Thymus (tissue), 11 donors: ENCODE results near the gene NOC4L. TPM values are rescaled to one million over a fixed set of nuclear protein-coding genes. Genes with fewer than 3 reads are reported as not detected.
A peak's percentile ranks its signal among the peaks of the same experiment; 100 is the strongest.
"Not testable (repeated sequence)": the region's sequence is repeated elsewhere in the genome, so short reads cannot be mapped to it uniquely, and the experiment has no call there.

Experiments used
- DNase-seq, 9 donors: peaks; one replicate each; pipeline ENCODE4 v3.0.0-alpha.2; 2013; ENCODE audit warnings: low spot score in 9 of 9, low read depth in 6 of 9, missing footprints in 1 of 9
- H3K27ac ChIP-seq, 2 donors: one replicate each; pipeline ENCODE4 v1.5.1; 2013; ENCODE audit warnings: control low read depth in 1 of 2, low read depth in 1 of 2, low read length in 1 of 2, mild to moderate bottlenecking in 1 of 2, moderate library complexity in 1 of 2
- H3K27me3 ChIP-seq, 2 donors: one replicate each; pipeline ENCODE4 v1.5.1; 2013; ENCODE audit warnings: low read length in 1 of 2; ENCODE audit not compliant: control insufficient read depth in 2 of 2, insufficient read depth in 1 of 2
- H3K36me3 ChIP-seq, 2 donors: one replicate each; pipeline ENCODE4 v1.5.1; 2013; ENCODE audit warnings: low read length in 1 of 2, mild to moderate bottlenecking in 1 of 2, moderate library complexity in 1 of 2; ENCODE audit not compliant: control insufficient read depth in 2 of 2, insufficient read depth in 2 of 2
- H3K4me1 ChIP-seq, 2 donors: one replicate each; pipeline ENCODE4 v1.5.1; 2013; ENCODE audit warnings: low read length in 2 of 2; ENCODE audit not compliant: control insufficient read depth in 2 of 2, insufficient read depth in 2 of 2
- H3K4me3 ChIP-seq, 2 donors: one replicate each; pipeline ENCODE4 v1.5.1; 2013; ENCODE audit warnings: low read length in 2 of 2, control low read depth in 1 of 2, mild to moderate bottlenecking in 1 of 2
- H3K9me3 ChIP-seq, 2 donors: one replicate each; pipeline ENCODE4 v1.5.1; 2013; ENCODE audit warnings: low read length in 1 of 2, mild to moderate bottlenecking in 1 of 2; ENCODE audit not compliant: control insufficient read depth in 2 of 2, insufficient read depth in 1 of 2
- WGBS: extraction: QIAGEN DNeasy Blood & Tissue Kit; methylation state at CpG from one replicate; pipeline ENCODE4 v1.1.7; 2013; 5-methylcytosine and 5-hydroxymethylcytosine counted together
- polyA plus RNA-seq: library from polyadenylated mRNA; stranded (reverse); fragments of 200-250 nt; gene quantifications from one replicate; pipeline ENCODE4 v1.2.3, GENCODE V29; 2013
- total RNA-seq: library from RNA; stranded (reverse); fragments of 120-200 nt; gene quantifications from one replicate; pipeline ENCODE4 v1.2.4, GENCODE V29; 2013
- donor health status: healthy.

NOC4L gene
- total and polyA plus RNA-seq, 2 donors = 9.3 to 41.6 TPM

DNA sequence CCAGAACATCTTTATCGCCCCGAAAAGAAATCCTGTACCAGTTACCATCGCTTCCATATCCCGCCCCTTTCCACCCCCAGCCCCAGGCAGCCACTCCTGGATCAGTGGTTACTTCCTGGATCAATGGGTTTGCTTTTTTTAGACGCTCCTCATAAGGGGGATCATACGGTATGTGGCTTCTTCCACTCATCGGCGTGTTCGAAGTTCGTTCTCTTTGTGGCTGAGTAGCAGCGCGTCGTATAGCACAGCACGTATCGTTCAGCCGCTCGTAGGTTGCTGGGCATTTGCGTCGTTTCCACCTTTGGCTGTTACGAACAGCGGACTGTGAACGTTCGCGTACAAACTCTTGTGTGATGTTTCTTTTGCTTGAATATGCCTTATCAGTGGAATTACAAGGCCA lies 1.8 kb downstream of the NOC4L start:
- Histone ChIP-seq H3K27me3 (no peaks in the 10 kb centered on the region), H3K36me3 (peaks cover 25 to 29% of the 10 kb centered on the region in 2 donors)
- 97% methylated on average over 24 of the region's 24 CpGs for WGBS

DNA sequence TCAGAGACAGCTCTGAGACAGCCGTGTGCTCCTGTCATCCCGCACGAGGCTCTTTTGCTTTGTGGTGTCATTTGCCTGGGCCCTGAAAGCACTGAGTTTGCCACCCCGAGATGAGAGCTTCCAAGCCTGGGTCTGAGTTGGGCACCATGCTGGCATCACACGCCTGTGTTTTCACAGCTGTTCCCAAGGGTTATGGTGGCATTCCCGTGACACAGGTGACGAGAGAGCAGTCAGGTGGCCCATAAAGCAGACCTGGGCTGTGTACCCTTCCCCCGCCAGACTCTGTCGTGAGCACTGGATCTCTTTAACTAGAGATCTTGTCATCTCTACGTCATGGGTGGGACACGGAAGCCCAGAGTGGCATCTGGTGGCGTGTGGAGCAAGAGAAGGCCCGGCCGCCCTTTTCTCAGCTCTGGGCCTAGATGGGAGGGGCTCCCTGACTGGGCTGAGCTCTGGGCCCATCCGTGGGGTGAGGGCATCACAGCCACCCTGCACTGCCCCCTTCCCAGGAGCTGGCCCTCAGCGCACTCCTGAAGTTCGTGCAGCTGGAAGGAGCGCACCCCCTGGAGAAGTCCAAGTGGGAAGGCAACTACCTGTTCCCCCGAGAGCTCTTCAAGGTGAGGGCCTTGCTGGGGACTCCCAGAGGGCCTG lies 2.6 kb downstream of the NOC4L start:
- no peaks in the 10 kb centered on the region for H3K9me3 ChIP-seq
- H3K4me1 ChIP-seq = peaks cover 8 to 18% of the 10 kb centered on the region in 2 donors
- no peaks in the 10 kb centered on the region for H3K27me3 ChIP-seq
- H3K4me3 ChIP-seq = no peak overlapping the region
- H3K27ac ChIP-seq = no peak overlapping the region
- peaks cover 27 to 29% of the 10 kb centered on the region in 2 donors for H3K36me3 ChIP-seq
- no peak for DNase-seq
- WGBS = 96% methylated on average over 19 of the region's 19 CpGs

More for the DNA sequence above, 1.8 kb downstream of the NOC4L start:
- H3K27ac ChIP-seq = no peak overlapping the region
- H3K9me3 ChIP-seq = no peaks in the 10 kb centered on the region
- peaks cover 8 to 18% of the 10 kb centered on the region in 2 donors for H3K4me1 ChIP-seq
- no peak for DNase-seq
- H3K4me3 ChIP-seq = no peak overlapping the region

DNA sequence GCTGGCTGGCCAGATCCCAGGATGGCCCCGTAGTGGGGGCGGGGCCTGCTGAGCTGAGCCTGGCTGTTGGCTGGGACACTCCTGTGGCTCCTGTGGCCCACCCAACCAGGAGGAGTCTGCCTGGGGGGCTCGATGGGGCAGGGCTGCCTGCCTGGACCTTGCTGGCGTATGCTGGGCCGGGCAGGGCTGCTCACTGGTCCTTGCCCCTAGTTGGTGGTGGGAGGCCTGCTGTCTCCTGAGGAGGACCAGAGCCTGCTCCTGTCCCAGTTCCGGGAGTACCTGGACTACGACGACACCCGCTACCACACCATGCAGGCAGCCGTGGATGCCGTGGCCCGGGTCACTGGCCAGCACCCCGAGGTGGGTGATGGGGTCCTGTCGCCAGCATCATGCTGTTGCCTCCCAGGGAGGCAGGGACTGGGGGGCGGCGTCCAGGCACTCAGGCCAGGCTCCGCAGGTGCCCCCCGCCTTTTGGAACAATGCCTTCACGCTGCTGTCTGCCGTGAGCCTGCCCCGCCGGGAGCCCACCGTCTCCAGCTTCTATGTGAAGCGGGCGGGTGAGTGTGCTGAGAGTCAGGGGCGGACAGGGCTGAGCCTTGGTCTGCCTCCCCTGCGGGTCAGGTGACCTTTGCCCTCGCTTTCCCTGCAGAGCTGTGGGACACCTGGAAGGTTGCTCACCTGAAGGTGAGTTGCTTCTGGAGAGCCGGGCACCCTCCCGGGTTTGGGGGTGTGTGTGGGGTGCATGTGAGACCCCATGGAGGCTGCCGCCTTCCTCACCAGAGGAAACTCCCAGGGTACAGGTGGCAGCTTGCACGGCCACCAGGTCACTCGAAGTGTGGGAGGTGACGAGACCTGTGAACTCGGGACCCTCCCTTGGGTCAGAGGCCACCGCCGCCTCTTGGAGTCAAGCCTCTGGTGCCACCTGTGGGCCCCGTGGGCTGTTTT lies 3.4 kb downstream of the NOC4L start:
- Histone ChIP-seq H3K4me1 (peaks cover 7 to 16% of the 10 kb centered on the region in 2 donors), H3K4me3 (no peak overlapping the region), H3K36me3 (peaks cover 29 to 34% of the 10 kb centered on the region in 2 donors), H3K27me3 (no peaks in the 10 kb centered on the region), H3K9me3 (no peaks in the 10 kb centered on the region), H3K27ac (no peak overlapping the region)
- DNase-seq = no peak
- 97% methylated on average over 38 of the region's 38 CpGs for WGBS

DNA sequence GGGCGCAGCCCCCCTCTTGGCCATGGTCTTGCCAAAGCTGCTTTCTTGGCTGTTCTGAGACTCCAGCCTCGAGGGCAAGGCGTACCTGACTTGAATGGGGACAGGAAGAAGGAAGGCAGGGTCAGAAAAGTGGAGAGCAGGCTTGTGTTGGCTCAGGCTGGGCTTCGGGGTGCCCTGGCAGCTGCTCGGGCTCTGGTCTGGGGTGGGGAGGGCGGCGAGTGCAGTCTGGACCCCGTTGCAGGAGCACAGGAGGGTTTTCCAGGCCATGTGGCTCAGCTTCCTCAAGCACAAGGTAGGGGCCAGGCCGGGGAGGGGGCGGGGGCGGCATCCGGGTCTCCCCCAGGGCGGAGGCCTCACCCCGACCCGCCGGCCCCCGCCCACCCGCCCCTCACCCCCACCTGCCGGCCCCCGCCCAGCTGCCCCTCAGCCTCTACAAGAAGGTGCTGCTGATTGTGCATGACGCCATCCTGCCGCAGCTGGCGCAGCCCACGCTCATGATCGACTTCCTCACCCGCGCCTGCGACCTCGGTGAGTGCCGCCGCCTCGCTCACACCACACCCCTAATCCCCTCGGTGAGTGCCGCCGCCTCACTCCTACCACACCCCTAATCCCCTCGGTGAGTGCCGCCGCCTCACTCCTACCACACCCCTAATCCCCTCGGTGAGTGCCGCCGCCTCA lies 4.2 kb downstream of the NOC4L start:
- DNase-seq = no peak
- Histone ChIP-seq H3K9me3 (no peaks in the 10 kb centered on the region), H3K4me1 (peaks cover 0 to 9% of the 10 kb centered on the region in 2 donors), H3K27ac (no peak overlapping the region), H3K4me3 (no peak overlapping the region), H3K36me3 (peaks cover 29 to 34% of the 10 kb centered on the region in 2 donors), H3K27me3 (no peaks in the 10 kb centered on the region)
- 97% methylated on average over 37 of the region's 41 CpGs for WGBS

DNA sequence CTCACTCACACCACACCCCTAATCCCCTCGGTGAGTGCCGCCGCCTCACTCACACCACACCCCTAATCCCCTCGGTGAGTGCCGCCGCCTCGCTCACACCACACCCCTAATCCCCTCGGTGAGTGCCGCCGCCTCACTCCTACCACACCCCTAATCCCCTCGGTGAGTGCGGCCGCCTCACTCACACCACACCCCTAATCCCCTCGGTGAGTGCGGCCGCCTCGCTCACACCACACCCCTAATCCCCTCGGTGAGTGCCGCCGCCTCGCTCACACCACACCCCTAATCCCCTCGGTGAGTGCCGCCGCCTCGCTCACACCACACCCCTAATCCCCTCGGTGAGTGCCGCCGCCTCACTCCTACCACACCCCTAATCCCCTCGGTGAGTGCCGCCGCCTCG lies 5.3 kb downstream of the NOC4L start:
- H3K36me3 ChIP-seq = peaks cover 29 to 34% of the 10 kb centered on the region in 2 donors
- H3K4me1 ChIP-seq = peaks cover 0 to 16% of the 10 kb centered on the region in 2 donors
- H3K27ac ChIP-seq, H3K4me3 ChIP-seq, H3K9me3 ChIP-seq, DNase-seq, H3K27me3 ChIP-seq: not testable (repeated sequence)
- WGBS = 95% methylated on average over 19 of the region's 32 CpGs

DNA sequence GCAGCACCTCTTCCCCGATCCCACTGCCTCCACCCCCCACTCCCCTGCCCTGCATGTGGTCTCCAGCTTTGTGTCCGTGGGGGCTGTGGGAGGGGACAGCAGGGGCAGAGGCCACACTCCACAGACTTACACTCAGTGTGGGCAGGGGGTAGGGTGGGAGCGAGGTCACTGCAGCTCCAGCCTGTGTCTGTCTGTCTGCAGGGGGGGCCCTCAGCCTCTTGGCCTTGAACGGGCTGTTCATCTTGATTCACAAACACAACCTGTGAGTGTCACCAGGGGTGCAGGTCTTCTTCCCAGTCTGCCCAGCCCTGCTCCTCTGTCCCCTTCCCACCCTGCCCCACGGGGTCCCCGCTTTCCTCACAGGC lies 6.5 kb downstream of the NOC4L start:
- H3K36me3 ChIP-seq = peaks cover 29 to 34% of the 10 kb centered on the region in 2 donors
- H3K4me1 ChIP-seq = peaks cover 0 to 7% of the 10 kb centered on the region in 2 donors
- H3K9me3 ChIP-seq = peaks cover 0 to 6% of the 10 kb centered on the region in 2 donors
- H3K27me3 ChIP-seq = no peaks in the 10 kb centered on the region
- no peak overlapping the region for H3K4me3 ChIP-seq
- peak overlapping the region in 1 of 2 donors; percentile 2 for H3K27ac ChIP-seq
- whole genome bisulfite sequencing = 97% methylated on average over 6 of the region's 6 CpGs
- DNase-seq = no peak

DNA sequence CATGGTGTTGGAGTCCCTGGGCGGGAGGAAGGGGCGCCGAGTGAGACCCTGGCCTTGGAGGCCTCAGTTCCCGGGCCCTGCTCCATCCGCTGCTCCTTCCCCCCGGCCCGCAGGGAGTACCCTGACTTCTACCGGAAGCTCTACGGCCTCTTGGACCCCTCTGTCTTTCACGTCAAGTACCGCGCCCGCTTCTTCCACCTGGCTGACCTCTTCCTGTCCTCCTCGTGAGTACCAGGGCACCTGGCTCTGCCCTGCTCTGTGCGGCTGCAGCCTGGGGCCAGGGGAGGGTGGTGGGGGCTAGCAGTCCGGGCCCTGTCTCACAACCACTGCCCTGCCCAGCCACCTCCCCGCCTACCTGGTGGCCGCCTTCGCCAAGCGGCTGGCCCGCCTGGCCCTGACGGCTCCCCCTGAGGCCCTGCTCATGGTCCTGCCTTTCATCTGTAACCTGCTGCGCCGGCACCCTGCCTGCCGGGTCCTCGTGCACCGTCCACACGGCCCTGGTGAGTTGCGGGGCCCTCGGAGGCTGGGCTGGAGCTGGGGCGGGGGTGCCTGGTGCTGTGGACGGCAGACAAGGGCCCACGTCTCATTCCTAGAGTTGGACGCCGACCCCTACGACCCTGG lies 7.0 kb downstream of the NOC4L start:
- Histone ChIP-seq H3K9me3 (peaks cover 0 to 6% of the 10 kb centered on the region in 2 donors), H3K4me3 (no peak overlapping the region), H3K27me3 (no peaks in the 10 kb centered on the region), H3K36me3 (peaks cover 29 to 32% of the 10 kb centered on the region in 2 donors), H3K27ac (no peak overlapping the region), H3K4me1 (peaks cover 0 to 7% of the 10 kb centered on the region in 2 donors)
- 97% methylated on average over 36 of the region's 36 CpGs for WGBS
- DNase-seq = no peak

DNA sequence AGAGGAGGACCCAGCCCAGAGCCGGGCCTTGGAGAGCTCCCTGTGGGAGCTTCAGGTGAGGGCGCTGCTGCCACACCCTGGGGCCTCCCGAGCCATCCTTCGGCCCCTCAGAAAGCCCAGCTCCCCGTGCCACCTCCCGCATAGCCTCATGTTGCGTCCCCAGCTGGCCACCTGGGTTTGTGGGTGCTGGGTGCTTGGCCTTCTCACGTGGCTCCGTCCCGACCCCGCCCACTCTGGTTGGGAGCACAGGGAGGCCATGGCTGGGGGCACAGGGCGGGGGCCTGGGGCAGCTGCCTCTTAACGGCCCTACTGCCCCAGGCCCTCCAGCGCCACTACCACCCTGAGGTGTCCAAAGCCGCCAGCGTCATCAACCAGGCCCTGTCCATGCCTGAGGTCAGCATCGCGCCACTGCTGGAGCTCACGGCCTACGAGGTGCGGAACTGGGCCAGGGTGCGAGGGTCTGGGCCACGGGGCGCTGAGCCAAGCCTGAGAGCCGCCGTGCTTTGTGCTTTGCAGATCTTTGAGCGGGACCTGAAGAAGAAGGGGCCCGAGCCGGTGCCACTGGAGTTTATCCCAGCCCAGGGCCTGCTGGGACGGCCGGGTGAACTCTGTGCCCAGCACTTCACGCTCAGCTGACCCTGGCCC lies 7.6 kb downstream of the NOC4L start:
- 96% methylated on average over 32 of the region's 32 CpGs for WGBS

More for the DNA sequence above, 7.6 kb downstream of the NOC4L start:
- no peak for DNase-seq
- Histone ChIP-seq H3K27me3 (no peaks in the 10 kb centered on the region), H3K27ac (no peak overlapping the region), H3K9me3 (peaks cover 2 to 6% of the 10 kb centered on the region in 2 donors), H3K4me1 (peaks cover 0 to 7% of the 10 kb centered on the region in 2 donors), H3K36me3 (peaks cover 34% of the 10 kb centered on the region in 2 donors), H3K4me3 (no peak overlapping the region)
